ENCODE results near the gene ERLEC1.
"Not testable (repeated sequence)": the region's sequence is repeated elsewhere in the genome, so short reads cannot be mapped to it uniquely, and the experiment has no call there.

ERLEC1 gene, protein sequence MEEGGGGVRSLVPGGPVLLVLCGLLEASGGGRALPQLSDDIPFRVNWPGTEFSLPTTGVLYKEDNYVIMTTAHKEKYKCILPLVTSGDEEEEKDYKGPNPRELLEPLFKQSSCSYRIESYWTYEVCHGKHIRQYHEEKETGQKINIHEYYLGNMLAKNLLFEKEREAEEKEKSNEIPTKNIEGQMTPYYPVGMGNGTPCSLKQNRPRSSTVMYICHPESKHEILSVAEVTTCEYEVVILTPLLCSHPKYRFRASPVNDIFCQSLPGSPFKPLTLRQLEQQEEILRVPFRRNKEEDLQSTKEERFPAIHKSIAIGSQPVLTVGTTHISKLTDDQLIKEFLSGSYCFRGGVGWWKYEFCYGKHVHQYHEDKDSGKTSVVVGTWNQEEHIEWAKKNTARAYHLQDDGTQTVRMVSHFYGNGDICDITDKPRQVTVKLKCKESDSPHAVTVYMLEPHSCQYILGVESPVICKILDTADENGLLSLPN

DNA sequence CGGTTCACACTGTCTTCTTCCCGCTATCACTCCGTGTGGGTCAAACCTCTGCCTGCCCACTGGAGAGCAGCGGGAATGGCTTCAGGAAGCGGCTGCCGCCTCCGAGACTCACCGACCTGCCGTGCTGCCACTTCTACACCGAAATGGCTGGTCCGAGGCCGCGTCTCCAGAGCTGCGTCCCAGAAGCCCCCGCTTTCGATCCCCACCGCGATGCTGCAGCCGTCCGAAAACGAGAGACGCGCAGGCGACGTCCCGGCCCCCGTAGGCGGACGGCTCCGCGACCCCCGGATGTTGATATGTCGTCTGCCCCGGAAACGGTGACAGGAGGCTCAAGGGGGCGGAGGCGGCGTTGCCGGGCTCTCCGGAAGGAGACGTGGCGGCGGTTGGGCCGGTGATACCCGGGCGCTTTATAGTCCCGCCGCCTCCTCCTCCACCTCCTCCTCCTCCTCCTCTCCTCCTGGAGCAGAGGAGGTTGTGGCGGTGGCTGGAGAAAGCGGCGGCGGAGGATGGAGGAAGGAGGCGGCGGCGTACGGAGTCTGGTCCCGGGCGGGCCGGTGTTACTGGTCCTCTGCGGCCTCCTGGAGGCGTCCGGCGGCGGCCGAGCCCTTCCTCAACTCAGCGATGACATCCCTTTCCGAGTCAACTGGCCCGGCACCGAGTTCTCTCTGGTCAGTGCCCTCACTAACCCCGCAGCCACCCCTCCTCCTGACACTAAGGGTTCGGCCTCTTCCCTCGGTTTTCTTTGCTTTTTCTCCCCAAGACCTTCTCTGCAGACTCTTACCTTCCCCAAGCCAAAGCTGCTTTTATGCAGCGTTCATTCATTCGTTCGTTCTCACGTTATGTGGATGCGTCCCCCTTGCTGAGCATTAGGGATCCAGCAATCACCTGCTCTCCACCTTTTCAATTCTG, at the start of gene ERLEC1, which contains the start of gene ASB3:
TSS of gene ERLEC1 (plus strand) at position 340 of the 909 bp plus-strand sequence. CDS start at position 507, 167 bp downstream.
TSS of gene ASB3 (minus strand) at position 249 of the 909 bp plus-strand sequence. CDS start 21,381 bp downstream, outside the sequence.
- DNase-seq, result peak; percentile 87

DNA sequence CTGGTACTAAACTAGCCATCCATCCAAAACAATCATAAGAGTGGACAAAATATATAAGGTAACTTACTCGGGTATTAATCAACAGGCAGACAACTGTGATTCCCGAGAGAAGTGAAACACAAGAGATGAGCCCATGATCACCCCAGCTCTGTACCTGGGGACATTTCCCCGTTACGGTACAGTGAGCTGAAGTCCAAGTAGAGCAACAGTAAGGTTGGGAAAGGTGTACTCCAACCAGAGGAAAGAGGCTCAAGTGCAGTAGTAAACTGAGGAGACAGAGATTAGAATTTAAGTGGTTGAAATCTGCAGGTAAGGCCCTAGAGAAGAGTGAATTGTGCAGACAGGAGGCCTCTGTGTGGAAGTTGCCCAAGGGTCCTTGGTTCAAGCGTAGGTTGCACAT, 49.8 kb upstream of the ERLEC1 start:
- DNase-seq, result no peak

DNA sequence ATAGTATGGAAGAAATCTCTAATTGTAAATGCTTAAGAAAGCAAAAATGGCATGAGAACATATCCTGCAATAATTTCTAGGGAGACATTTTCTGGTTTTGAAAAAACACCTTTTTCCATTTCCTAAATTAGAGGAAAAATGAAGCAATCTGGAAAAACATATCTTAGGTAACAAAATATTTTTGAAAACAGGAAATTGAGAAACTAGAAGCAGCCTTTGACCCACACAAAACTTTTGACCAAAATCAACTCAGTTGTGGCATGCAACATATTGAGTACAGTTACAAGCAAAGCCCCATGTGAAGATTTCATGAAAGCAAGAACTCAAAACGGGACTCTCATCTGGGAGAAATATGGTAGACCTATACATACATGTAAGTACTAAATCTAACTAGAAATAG, 47.8 kb upstream of the ERLEC1 start:
- no peak for DNase-seq

DNA sequence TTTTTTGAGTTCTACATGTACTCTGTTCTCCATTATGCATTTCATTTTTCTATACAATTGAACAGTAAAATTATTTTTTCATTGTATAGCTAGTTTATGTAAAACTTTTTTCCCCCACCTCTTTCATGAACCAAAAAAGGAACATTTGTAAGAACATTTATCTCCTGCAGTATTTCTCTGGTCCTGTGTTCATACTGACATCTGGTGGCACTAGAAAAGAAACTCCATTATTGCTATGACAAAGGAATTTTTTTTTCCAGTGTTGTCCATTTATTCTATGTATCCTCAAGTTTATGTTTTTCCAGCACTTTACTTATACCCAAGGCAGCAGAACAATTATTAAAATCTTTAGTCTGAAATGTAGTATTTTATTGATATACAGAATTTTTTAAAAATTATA, 46.7 kb upstream of the ERLEC1 start:
- no peak for DNase-seq

DNA sequence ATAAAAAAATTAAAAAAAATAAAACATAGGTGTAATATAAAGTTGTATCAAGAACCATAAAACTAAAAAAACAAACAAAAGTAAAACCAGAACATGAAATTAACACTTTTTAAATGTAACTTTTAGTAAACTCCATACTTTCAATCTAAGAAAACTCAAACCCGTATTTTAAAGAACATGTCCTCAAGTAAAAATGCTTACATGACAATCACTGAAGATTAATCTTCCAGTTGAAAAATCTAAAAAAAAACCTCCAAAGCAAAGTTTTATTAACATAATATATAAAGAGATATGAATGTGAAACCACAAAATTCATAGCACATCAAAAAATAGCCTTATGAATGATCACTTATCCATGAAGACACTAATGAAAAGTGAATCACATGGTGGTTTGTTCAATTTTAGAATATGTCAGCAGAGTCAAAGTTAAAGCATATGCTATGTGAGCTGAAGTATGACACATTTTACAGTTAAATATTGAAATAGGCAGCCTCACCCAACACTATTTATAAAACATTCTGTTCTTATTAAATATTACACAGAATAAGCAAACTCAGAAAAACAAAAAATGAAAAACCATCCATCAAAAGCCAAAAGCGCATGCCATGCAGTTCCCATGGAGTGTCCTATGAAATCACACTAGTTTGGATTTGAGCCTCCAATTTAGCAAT, 42.3 kb upstream of the ERLEC1 start:
- no peak for DNase-seq

DNA sequence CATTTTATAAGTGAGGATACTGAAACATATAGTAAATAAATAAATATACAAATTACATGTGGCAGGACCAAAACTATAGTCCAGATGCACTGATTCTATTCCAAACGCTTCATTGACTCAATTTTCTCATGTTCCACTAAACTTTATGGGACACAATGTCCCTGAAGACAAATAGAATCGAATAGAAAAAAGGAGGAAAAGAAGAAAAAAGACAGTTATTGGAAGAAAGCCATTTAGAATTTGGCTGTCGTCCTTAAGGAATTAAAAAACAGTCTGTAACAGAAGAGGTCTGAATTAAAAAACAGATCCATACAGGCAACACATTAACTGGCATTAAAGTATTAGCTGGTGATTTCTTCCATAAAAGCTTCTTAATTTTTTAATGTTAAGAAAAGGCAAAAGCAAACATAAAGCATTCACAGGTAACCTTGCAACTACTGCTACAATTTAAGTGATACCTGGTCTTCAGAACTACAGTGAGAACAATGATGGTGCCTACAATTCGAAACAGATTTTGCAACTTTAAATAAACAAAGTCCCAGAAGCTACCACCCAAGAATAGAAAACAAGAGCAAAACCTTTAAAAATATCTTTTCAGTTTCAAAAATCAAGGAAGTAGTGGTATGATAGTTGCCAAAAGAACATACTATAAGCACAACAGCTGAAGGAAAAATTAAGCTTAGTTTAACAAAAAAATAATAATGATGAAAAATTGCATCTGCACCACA, 36.6 kb upstream of the ERLEC1 start:
- no peak for DNase-seq

DNA sequence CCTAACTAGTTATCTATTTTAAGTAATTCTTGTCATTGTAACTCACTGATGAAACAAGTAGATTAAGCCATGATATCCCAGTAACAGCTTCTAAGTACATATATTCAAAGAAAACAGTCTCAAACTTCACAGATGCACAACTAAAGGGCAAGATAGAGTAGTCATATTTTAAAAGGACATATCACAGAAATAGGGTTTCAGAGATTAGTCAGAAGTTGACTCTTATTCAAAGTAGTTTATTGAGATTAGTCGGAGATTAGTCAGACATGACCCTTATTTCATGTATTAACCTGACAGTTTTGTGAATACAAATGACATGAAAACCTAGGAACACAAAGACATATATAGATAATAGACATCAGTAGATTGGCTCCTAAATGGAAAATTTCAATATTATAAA, 35.1 kb upstream of the ERLEC1 start:
- no peak for DNase-seq

DNA sequence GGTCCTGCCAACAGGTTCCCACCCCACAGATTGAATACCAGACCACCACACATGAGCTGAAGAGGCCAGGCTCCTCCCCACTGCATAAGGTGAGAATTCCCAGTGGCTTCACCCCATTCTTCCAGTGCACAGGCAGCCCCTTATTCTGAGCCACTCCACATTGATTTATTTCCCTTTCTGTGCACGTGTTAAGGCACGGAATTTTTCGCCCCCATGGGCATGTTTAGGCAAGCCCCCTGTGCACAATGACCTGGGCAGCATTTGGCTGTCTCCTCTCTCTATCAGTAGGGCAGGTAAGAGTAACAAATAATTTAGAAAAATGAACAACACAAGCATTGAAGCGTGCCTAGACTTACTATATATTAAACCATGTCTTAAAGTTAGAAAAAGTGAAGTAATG, 34.5 kb upstream of the ERLEC1 start:
- no peak for DNase-seq

DNA sequence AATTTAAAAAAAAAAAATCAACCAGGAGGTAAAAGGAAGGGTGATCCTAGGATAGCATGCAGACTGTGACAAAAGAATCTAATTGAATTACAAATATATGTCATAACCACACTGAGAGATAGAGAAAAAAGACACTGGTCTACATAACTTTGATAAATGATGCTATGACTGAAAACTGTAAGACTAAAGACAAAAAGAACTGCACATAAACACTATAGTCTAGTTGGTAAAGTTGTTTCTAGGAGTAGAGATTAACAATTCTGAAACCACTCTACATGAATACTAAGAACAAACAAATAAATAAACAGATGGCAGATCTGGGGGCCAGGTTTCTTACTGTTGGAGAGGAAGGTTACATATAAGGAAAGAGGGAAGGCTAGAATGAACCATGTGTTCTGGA, 33.8 kb upstream of the ERLEC1 start:
- DNase-seq, result no peak

DNA sequence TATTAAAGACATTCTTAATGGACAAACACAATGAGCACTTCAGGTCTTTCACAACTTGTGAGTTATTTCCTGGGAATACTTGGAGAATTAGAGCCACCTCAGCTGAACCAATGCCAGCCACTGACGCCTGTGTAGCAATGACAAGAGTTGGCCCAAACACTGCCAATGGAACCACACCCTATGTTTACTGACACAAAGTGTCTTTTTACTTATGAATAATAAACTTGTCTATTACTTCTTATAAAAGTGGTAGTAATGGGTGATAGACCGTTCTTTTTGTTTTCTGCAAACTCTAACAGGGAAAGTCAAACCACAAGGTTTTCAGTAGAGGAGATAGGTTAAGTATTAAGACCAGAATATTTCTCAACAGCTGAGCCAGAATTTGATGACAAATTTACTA, 31.7 kb upstream of the ERLEC1 start:
- DNase-seq, result no peak

DNA sequence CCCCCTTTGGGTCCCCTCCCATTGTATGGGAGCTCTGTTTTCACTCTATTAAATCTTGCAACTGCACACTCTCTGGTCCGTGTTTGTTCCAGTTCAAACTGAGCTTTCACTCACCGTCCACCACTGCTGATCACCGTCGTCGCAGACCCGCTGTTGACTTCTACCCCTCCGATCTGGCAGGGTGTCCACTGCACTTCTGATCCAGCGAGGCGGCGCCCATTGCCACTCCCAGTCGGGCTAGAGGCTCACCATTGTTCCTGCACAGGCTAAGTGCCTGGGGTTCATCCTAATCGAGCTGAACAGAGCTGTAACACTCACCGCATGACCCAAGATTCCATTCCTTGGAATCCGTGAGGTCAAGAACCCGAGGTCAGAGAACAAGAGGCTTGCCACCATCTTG, 30.2 kb upstream of the ERLEC1 start:
- DNase-seq, result no peak

DNA sequence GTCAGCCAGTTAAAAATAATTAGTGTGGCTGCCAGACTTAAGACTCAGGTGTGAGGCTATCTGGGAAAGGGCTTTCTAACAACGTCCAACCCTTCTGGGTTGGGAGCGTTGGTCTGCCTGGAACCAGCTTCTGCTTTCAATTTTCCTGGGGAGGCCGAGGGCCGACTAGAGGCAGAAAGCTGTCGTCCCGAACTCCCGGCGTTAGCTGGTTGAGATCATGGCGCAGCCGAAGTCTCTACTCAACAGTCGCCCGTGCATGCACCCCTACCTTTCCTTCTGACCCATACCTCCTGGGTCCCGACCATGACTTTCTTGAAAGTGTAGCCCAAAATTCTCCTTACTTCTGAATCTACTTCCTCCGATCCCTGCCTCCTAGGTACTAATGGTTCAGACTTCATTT, 29.6 kb upstream of the ERLEC1 start:
- not testable (repeated sequence) for DNase-seq

DNA sequence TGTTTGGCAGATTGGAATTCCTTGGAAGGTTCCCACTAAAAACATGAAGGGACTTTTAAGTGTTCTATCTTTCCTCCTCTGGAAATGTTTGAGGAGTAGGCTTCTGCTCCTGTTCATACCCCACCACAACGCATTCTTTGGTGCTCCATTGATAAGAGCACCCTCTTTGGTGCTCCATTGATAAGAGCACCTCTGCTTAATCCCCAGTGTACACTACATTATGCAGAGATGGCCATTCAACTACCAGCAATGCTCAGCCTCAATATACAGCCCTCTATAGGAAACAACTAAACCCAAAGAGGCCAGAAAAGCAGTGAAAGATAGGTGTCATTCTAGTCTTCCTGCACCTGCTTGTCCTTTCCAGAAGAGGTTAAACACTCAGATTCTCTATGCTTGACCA, 21.1 kb upstream of the ERLEC1 start:
- no peak for DNase-seq

DNA sequence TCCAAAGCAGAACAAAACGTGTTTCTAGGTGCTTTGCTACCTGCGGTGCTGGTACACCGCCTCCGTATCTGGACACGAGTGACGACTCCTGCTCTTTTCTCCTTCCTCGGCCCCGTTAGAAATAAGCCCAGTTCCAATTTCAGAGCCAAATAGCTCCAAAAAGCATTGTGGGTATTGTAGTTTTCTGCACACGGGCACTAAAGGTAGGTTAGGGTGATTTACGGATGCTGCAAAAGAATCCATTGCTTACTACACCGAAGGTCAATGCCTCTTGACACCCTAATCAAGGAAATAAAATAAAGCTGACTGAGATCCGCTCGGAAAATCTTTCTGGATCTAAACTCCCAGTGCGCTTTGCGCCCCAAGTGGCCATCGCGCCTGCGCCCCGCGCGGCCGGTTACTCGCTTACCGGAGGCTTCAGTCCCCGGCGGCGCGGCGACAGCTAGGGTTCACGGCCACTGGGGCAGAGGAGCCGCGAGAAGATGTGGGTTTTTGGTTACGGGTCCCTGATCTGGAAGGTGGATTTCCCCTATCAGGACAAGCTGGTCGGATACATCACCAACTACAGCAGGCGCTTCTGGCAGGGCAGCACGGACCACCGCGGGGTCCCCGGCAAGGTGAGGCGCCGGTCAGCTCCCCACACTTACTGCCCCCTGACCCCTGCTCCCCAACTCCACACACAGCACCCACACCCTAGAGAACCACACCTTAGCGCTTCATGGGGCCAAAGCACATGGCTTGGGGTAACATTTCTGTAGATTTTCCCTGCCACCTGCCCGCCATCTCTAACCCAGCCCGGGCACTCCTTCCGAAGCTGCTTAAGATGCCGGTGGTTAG, 19.2 kb upstream of the ERLEC1 start, which contains the start of gene CHAC2:
TSS of gene CHAC2 (plus strand) at position 400 of the 837 bp plus-strand sequence. CDS start at position 483, 83 bp downstream.
- peak; percentile 88 for DNase-seq

DNA sequence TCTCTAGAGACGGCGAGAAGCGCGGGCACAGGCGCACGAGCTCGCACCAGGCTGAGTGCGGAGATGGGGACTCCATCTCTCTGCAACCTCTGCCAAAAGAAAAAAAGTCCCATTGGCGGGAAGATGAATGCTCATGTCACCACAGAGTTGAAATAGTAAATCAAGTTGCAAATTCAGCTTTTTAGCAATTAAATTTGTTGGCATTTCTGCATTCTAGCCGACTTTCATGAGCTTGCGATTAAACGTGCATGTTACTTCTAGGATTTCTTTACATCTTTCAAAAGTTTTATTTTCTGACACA, 18.7 kb upstream of the ERLEC1 start:
- DNase-seq, result no peak

DNA sequence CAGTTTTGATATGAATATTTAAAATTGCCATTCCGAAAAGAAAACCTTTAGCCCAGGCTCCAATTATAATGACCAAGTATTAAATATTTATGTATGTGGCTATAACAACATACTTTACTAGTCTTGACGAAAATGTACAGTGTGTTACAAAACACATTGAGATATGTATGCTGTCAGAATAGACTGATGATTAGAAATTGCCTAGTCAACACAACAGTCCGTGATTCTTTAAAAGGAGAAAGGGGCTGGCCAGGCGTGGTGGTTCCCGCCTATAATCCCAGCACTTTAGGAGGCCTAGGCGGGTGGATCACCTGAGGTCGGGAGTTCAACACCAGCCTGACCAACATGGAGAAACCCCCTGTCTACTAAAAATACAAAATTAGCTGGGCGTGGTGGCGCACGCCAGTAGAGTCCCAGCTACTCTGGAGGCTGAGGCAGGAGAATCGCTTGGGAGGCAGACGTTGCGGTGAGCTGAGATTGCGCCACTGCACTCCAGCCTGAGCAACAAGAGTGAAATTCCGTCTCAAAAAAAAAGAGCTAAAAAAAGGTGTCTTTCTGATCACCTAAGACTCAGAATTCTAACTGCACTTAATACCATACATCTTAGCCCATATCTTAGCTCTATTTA, 17.4 kb upstream of the ERLEC1 start:
- no peak for DNase-seq

DNA sequence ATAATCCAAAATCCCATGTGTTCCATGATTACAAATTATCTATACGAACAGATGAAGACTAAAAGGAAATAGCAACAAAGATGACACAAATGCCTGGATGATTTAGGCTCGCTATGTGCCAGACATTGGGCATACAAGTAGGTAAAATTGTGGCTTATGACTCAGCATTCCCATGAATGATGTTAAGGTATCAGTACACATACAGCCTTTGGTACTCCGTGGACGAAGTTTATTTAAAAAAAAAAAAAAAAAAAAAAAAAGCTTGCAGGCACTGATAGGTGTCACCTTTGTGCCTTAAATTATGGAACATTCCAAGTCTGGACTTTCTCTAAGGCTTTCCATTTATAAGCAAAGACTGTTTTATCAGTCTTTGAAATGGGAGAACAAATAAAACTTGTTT, 16.6 kb upstream of the ERLEC1 start:
- no peak for DNase-seq

DNA sequence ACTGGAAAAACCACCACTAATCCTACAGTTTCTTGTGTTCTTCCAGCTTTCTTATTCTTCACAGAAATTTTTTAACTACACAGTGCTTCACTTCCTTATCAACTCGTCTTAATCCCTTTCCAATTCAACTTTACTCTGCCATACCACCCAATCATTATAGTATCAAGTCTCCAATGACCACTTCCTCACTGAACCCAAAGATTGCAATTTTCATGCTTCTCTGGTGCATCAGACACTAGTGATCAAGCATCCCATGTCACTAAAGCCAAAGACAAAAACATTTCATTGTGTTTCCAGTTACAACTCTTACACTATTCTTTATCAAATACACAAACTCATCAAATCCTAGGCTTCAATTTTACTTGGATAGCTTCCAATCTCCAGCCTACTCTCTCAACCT, 9.7 kb upstream of the ERLEC1 start:
- DNase-seq, result no peak

DNA sequence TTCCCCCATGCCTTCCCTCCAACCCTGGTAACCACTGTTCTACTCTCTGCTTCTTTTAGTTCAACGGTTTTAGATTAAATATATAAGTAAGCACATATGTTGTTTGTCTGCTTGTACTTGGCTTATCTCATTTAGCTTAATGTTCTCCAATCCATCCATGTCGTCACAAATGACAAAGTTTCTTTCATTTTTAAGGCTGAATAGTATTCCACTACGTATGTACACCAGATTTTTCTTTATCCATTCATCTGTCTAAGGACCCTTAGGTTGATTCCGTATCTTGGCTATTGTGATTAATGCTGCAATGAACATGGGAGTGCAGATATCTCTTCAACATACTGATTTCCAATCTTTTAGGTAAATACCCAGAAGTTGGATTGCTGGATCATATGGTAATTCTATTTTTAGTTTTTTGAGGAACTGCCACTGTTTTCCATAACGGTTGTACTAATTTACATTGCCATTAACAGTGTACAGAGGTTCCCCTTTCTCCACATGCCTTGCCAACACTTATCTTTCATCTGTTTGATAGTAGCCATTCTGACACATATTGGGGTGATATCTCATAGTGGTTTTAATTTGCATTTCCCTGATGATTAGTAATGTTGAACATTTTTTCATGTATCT, 8.2 kb upstream of the ERLEC1 start:
- DNase-seq, result no peak

DNA sequence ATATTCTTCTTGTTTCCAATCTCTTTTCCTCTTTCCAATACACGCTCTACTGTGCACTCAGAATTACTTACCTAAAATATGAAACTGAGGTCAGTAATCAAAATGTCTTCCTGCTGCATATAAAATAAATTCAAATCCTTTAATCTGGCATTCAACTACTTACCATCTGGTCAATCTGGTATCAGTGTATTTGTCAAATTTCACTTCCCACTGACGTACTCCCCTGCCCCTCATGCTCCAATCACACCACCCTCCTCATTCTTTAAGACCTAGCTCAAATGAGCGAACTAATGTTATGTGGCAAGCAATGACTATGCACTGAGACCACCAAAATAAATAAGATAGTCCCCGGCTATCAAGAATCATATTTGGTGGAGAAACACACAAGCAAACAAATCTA, 6.8 kb upstream of the ERLEC1 start:
- no peak for DNase-seq

DNA sequence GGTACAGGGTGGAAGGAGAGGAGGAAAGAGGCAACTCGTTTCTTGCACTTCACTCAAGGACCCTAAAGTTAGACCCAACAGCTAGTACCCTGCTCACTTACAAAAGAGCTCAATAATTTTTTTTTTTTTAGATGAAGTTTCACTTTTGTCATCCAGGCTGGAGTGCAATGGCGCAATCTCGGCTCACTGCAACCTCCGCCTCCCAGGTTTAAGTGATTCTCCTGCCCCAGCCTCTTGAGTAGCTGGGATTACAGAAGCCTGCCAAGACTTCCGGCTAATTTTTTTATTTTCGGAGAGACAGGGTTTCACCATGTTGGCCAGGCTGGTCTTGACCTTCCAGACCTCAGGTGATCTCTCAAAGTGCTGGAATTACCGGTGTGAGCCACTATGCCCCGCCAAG, 4.2 kb upstream of the ERLEC1 start:
- no peak for DNase-seq
